ENCODE results near the gene RUNX1. TPM values are rescaled to one million over a fixed set of nuclear protein-coding genes. Genes with fewer than 3 reads are reported as not detected.

The RUNX1 gene
- total RNA-seq, 1 experiment from 2014 or later, result 0.52 TPM

GRCh38 chr21:34803782-34804370 is 245.2 kb downstream of the RUNX1 start:
- H3K27me3 ChIP-seq (replicated peaks; ENCODE audit: insufficient read depth, low read depth, low read length, poor library complexity), result no peaks in the 10 kb centered on the region
- H3K4me1 ChIP-seq (ENCODE audit: insufficient read depth, low read length, poor library complexity, severe bottlenecking), result no peaks in the 10 kb centered on the region
- CTCF ChIA-PET, result no interaction called here
- intact Hi-C loops (cut with micrococcal nuclease; ENCODE audit: unreplicated experiment), result no loop called here
- no TSS peak for BruUV-seq (replicated peaks)
- no peak for DNase-seq (ENCODE audit: low spot score)
- POLR2A ChIA-PET (ENCODE audit: low non-redundant PET), result no interaction called here
- H3K36me3 ChIP-seq (ENCODE audit: insufficient read depth, low read length, poor library complexity, severe bottlenecking), result no peaks in the 10 kb centered on the region
- TF ChIP-seq EZH2 (IDR thresholded peaks at IDR 0.05; ENCODE audit: borderline replicate concordance, low read depth, low read length, poor library complexity, severe bottlenecking), result no peak
- TF ChIP-seq, protein P1, sequence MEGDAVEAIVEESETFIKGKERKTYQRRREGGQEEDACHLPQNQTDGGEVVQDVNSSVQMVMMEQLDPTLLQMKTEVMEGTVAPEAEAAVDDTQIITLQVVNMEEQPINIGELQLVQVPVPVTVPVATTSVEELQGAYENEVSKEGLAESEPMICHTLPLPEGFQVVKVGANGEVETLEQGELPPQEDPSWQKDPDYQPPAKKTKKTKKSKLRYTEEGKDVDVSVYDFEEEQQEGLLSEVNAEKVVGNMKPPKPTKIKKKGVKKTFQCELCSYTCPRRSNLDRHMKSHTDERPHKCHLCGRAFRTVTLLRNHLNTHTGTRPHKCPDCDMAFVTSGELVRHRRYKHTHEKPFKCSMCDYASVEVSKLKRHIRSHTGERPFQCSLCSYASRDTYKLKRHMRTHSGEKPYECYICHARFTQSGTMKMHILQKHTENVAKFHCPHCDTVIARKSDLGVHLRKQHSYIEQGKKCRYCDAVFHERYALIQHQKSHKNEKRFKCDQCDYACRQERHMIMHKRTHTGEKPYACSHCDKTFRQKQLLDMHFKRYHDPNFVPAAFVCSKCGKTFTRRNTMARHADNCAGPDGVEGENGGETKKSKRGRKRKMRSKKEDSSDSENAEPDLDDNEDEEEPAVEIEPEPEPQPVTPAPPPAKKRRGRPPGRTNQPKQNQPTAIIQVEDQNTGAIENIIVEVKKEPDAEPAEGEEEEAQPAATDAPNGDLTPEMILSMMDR (conservative IDR thresholded peaks at IDR 0.05; ENCODE audit: low read depth, low read length), result no peak
- H3K27ac ChIP-seq (ENCODE audit: low read depth, low read length, poor library complexity, severe bottlenecking), result no peak overlapping the region
- no peak overlapping the region for H3K4me3 ChIP-seq (ENCODE audit: low read depth, low read length, poor library complexity, severe bottlenecking)
- no peaks in the 10 kb centered on the region for H3K9me3 ChIP-seq (ENCODE audit: low read depth, low read length, poor library complexity, severe bottlenecking)

GRCh38 chr21:34802180-34802899 is 246.8 kb downstream of the RUNX1 start:
- no peak overlapping the region for H3K4me3 ChIP-seq (ENCODE audit: low read depth, low read length, poor library complexity, severe bottlenecking)
- BruUV-seq (replicated peaks), result no TSS peak
- CTCF ChIA-PET, result no interaction called here

GRCh38 chr21:34801519-34802132 is 247.5 kb downstream of the RUNX1 start:
- Histone ChIP-seq H3K36me3 (ENCODE audit: insufficient read depth, low read length, poor library complexity, severe bottlenecking) (no peaks in the 10 kb centered on the region), H3K4me1 (ENCODE audit: insufficient read depth, low read length, poor library complexity, severe bottlenecking) (no peaks in the 10 kb centered on the region), H3K4me3 (ENCODE audit: low read depth, low read length, poor library complexity, severe bottlenecking) (no peak overlapping the region), H3K27ac (ENCODE audit: low read depth, low read length, poor library complexity, severe bottlenecking) (no peak overlapping the region), H3K9me3 (ENCODE audit: low read depth, low read length, poor library complexity, severe bottlenecking) (no peaks in the 10 kb centered on the region), H3K27me3 (replicated peaks; ENCODE audit: insufficient read depth, low read depth, low read length, poor library complexity) (peaks cover 7% of the 10 kb centered on the region)
- intact Hi-C loops (cut with micrococcal nuclease; ENCODE audit: unreplicated experiment), result no loop called here
- TF ChIP-seq EZH2 (IDR thresholded peaks at IDR 0.05; ENCODE audit: borderline replicate concordance, low read depth, low read length, poor library complexity, severe bottlenecking), result no peak
- TF ChIP-seq, protein P1 (conservative IDR thresholded peaks at IDR 0.05; ENCODE audit: low read depth, low read length), result no peak
- no peak for DNase-seq (ENCODE audit: low spot score)
- no TSS peak for BruUV-seq (replicated peaks)
- CTCF ChIA-PET, result no interaction called here
- POLR2A ChIA-PET (ENCODE audit: low non-redundant PET), result no interaction called here

More at GRCh38 chr21:34802180-34802899, 246.8 kb downstream of the RUNX1 start:
- H3K4me1 ChIP-seq (ENCODE audit: insufficient read depth, low read length, poor library complexity, severe bottlenecking), result no peaks in the 10 kb centered on the region
- no peak overlapping the region for H3K27ac ChIP-seq (ENCODE audit: low read depth, low read length, poor library complexity, severe bottlenecking)
- no peaks in the 10 kb centered on the region for H3K36me3 ChIP-seq (ENCODE audit: insufficient read depth, low read length, poor library complexity, severe bottlenecking)
- intact Hi-C loops (cut with micrococcal nuclease; ENCODE audit: unreplicated experiment), result no loop called here
- H3K27me3 ChIP-seq (replicated peaks; ENCODE audit: insufficient read depth, low read depth, low read length, poor library complexity), result peaks cover 7% of the 10 kb centered on the region
- no peak for TF ChIP-seq EZH2 (IDR thresholded peaks at IDR 0.05; ENCODE audit: borderline replicate concordance, low read depth, low read length, poor library complexity, severe bottlenecking)
- TF ChIP-seq, protein P1 (conservative IDR thresholded peaks at IDR 0.05; ENCODE audit: low read depth, low read length), result no peak
- DNase-seq (ENCODE audit: low spot score), result no peak
- no peaks in the 10 kb centered on the region for H3K9me3 ChIP-seq (ENCODE audit: low read depth, low read length, poor library complexity, severe bottlenecking)
- POLR2A ChIA-PET (ENCODE audit: low non-redundant PET), result no interaction called here

Measured in A673 (cell line).